Mucosa of rectum (tissue), 2 donors: ENCODE data around the gene NEK1.
A peak's percentile ranks its signal among the peaks of the same experiment; 100 is the strongest.
"Not testable (repeated sequence)": the region's sequence is repeated elsewhere in the genome, so short reads cannot be mapped to it uniquely, and the experiment has no call there.

ENCODE experiments used
- H3K27ac ChIP-seq, 2 donors: one replicate each; pipeline ENCODE4 v1.7.0; 2013; ENCODE audit warnings: inconsistent platforms in 2 of 2, low read depth in 2 of 2, low read length in 2 of 2
- H3K27me3 ChIP-seq, 2 donors: one replicate each; pipeline ENCODE4 v1.7.0; 2013; ENCODE audit warnings: low read length in 2 of 2; ENCODE audit not compliant: control insufficient read depth in 2 of 2, insufficient read depth in 2 of 2
- H3K36me3 ChIP-seq, 2 donors: one replicate each; pipeline ENCODE4 v1.7.0; 2013; ENCODE audit warnings: low read length in 2 of 2; ENCODE audit not compliant: control insufficient read depth in 2 of 2, insufficient read depth in 2 of 2
- H3K4me1 ChIP-seq, 2 donors: one replicate each; pipeline ENCODE4 v1.7.0; 2013; ENCODE audit warnings: low read length in 2 of 2, mild to moderate bottlenecking in 1 of 2; ENCODE audit not compliant: control insufficient read depth in 2 of 2, insufficient read depth in 2 of 2
- H3K4me3 ChIP-seq, 2 donors: one replicate each; pipeline ENCODE4 v1.7.0; 2013; ENCODE audit warnings: low read length in 2 of 2
- H3K9ac ChIP-seq, 2 donors: one replicate each; pipeline ENCODE4 v1.7.0; 2013; ENCODE audit warnings: low read length in 2 of 2, low read depth in 1 of 2, mild to moderate bottlenecking in 1 of 2
- H3K9me3 ChIP-seq, 2 donors: one replicate each; pipeline ENCODE4 v1.7.0; 2013; ENCODE audit warnings: low read length in 2 of 2; ENCODE audit not compliant: control insufficient read depth in 2 of 2
- donor health status: healthy.
- donor health status: Normal muscosa, but diverticular disease.

NEK1 gene

GRCh38 chr4:169627307-169627706 is 14.9 kb upstream of the NEK1 start:
- Histone ChIP-seq H3K4me1 (peaks cover 0 to 6% of the 10 kb centered on the region in 2 donors), H3K27ac (no peak overlapping the region), H3K36me3 (no peaks in the 10 kb centered on the region), H3K4me3 (no peak overlapping the region), H3K27me3 (no peaks in the 10 kb centered on the region), H3K9me3 (no peaks in the 10 kb centered on the region), H3K9ac (no peak overlapping the region)

GRCh38 chr4:169626331-169627282 is 14.2 kb upstream of the NEK1 start:
- peaks cover 0 to 12% of the 10 kb centered on the region in 2 donors for H3K4me1 ChIP-seq
- no peaks in the 10 kb centered on the region for H3K27me3 ChIP-seq
- no peak overlapping the region for H3K27ac ChIP-seq
- H3K4me3 ChIP-seq = no peak overlapping the region
- no peaks in the 10 kb centered on the region for H3K9me3 ChIP-seq
- no peak overlapping the region for H3K9ac ChIP-seq
- no peaks in the 10 kb centered on the region for H3K36me3 ChIP-seq

- Histone ChIP-seq H3K9me3 (no peaks in the 10 kb centered on the region), H3K4me3 (no peak overlapping the region), H3K27me3 (no peaks in the 10 kb centered on the region), H3K4me1 (peaks cover 2 to 12% of the 10 kb centered on the region in 2 donors), H3K9ac (no peak overlapping the region), H3K27ac (no peak overlapping the region), H3K36me3 (no peaks in the 10 kb centered on the region)
Measured at GRCh38 chr4:169625886-169626285, 13.5 kb upstream of the NEK1 start.

- not testable (repeated sequence) for H3K4me3 ChIP-seq, H3K9ac ChIP-seq, H3K27me3 ChIP-seq, H3K27ac ChIP-seq, H3K36me3 ChIP-seq, H3K9me3 ChIP-seq
- H3K4me1 ChIP-seq = peaks cover 3 to 15% of the 10 kb centered on the region in 2 donors
Measured at GRCh38 chr4:169624012-169624411, 11.6 kb upstream of the NEK1 start.

GRCh38 chr4:169622566-169622965 is 10.2 kb upstream of the NEK1 start:
- Histone ChIP-seq H3K9ac (peak overlapping the region; percentile 99 to 100), H3K36me3 (no peaks in the 10 kb centered on the region), H3K4me1 (peaks cover 3 to 15% of the 10 kb centered on the region in 2 donors), H3K9me3 (no peaks in the 10 kb centered on the region), H3K4me3 (peak overlapping the region; percentile 89 to 100), H3K27ac (peak overlapping the region; percentile 76 to 100), H3K27me3 (no peaks in the 10 kb centered on the region)

- H3K9ac ChIP-seq = peak overlapping the region; percentile 99 to 100
- H3K9me3 ChIP-seq = no peaks in the 10 kb centered on the region
- H3K4me1 ChIP-seq = peaks cover 3 to 17% of the 10 kb centered on the region in 2 donors
- H3K27ac ChIP-seq = peak overlapping the region; percentile 76 to 100
- H3K27me3 ChIP-seq = no peaks in the 10 kb centered on the region
- H3K36me3 ChIP-seq = no peaks in the 10 kb centered on the region
- H3K4me3 ChIP-seq = peak overlapping the region; percentile 89 to 100
Measured at GRCh38 chr4:169621731-169622492, 9.5 kb upstream of the NEK1 start.

- Histone ChIP-seq H3K9ac (peak overlapping the region; percentile 99 to 100), H3K9me3 (no peaks in the 10 kb centered on the region), H3K4me3 (peak overlapping the region; percentile 89 to 100), H3K36me3 (no peaks in the 10 kb centered on the region), H3K4me1 (peaks cover 3 to 18% of the 10 kb centered on the region in 2 donors), H3K27ac (peak overlapping the region; percentile 98 to 100), H3K27me3 (no peaks in the 10 kb centered on the region)
Measured at GRCh38 chr4:169620880-169621248, 8.5 kb upstream of the NEK1 start.

- Histone ChIP-seq H3K9ac (peak within 1 kb of the TSS; percentile 99 to 100), H3K27ac (peak within 1 kb of the TSS; percentile 98 to 100), H3K4me1 (peaks cover 3 to 18% of the 10 kb centered on the region in 2 donors), H3K4me3 (peak within 1 kb of the TSS; percentile 89 to 100), H3K27me3 (no peaks in the 10 kb centered on the region), H3K9me3 (no peaks in the 10 kb centered on the region), H3K36me3 (no peaks in the 10 kb centered on the region)
Measured at GRCh38 chr4:169619958-169620879, 7.8 kb upstream of the NEK1 start, which contains the start of gene CLCN3. TSS of gene CLCN3 (plus strand) at chr4:169620578. CDS start at chr4:169635929, 15,351 bp downstream.

GRCh38 chr4:169619518-169619957 is 7.2 kb upstream of the NEK1 start:
- Histone ChIP-seq H3K27ac (peak overlapping the region; percentile 98 to 100), H3K9ac (peak overlapping the region; percentile 99 to 100), H3K4me1 (peaks cover 3 to 18% of the 10 kb centered on the region in 2 donors), H3K9me3 (no peaks in the 10 kb centered on the region), H3K27me3 (no peaks in the 10 kb centered on the region), H3K36me3 (no peaks in the 10 kb centered on the region), H3K4me3 (peak overlapping the region; percentile 89 to 100)
